Liver (tissue), 9 donors: ENCODE results near the gene L3MBTL1. TPM values are rescaled to one million over a fixed set of nuclear protein-coding genes. Genes with fewer than 3 reads are reported as not detected.

Source experiments
- DNase-seq: peaks from one replicate; pipeline ENCODE4 v3.0.0-alpha.2; 2017; ENCODE audit warnings: low spot score
- H3K27ac ChIP-seq, 2 donors: one replicate each; pipeline ENCODE4 v1.7.0; 2013; ENCODE audit warnings: inconsistent platforms in 2 of 2, low read length in 2 of 2, control low read depth in 1 of 2, low read depth in 1 of 2, mild to moderate bottlenecking in 1 of 2
- H3K27me3 ChIP-seq, 4 donors: one replicate each; pipeline versions ENCODE4 v1.6.1 to v1.7.0; 2013; ENCODE audit warnings: low read length in 3 of 4, inconsistent platforms in 1 of 4, mild to moderate bottlenecking in 1 of 4, moderate library complexity in 1 of 4; ENCODE audit not compliant: control insufficient read depth in 4 of 4, insufficient read depth in 4 of 4
- H3K36me3 ChIP-seq, 4 donors: one replicate each; pipeline versions ENCODE4 v1.6.1 to v1.7.0; 2013; ENCODE audit warnings: low read length in 3 of 4, mild to moderate bottlenecking in 3 of 4, low read depth in 1 of 4, moderate library complexity in 1 of 4; ENCODE audit not compliant: control insufficient read depth in 4 of 4, insufficient read depth in 3 of 4
- H3K4me1 ChIP-seq, 4 donors: one replicate each; pipeline versions ENCODE4 v1.6.1 to v1.7.0; 2013; ENCODE audit warnings: low read length in 3 of 4, mild to moderate bottlenecking in 3 of 4, moderate library complexity in 1 of 4; ENCODE audit not compliant: control insufficient read depth in 4 of 4, insufficient read depth in 4 of 4
- H3K4me3 ChIP-seq, 3 donors: one replicate each; pipeline versions ENCODE4 v1.6.1 to v1.7.0; 2013; ENCODE audit warnings: low read length in 3 of 3, control low read depth in 1 of 3, low read depth in 1 of 3, mild to moderate bottlenecking in 1 of 3
- H3K9ac ChIP-seq, 2 donors: one replicate each; pipeline ENCODE4 v1.7.0; 2013; ENCODE audit warnings: low read length in 2 of 2, mild to moderate bottlenecking in 2 of 2, moderate library complexity in 2 of 2, control low read depth in 1 of 2, low read depth in 1 of 2
- H3K9me3 ChIP-seq, 4 donors: one replicate each; pipeline versions ENCODE4 v1.6.1 to v1.7.0; 2013; ENCODE audit warnings: low read length in 3 of 4; ENCODE audit not compliant: control insufficient read depth in 4 of 4
- EGR1 ChIP-seq, 2 donors: IDR thresholded peaks; 2 replicates each; pipeline ENCODE4 v1.6.1; 2016 to 2018; ENCODE audit warnings: antibody characterized with exemption in 2 of 2, low read depth in 2 of 2
- FOXA2 ChIP-seq: IDR thresholded peaks from 2 replicates; pipeline ENCODE4 v1.6.1; 2016; ENCODE audit warnings: antibody characterized with exemption
- HNF4A ChIP-seq, 2 donors: conservative IDR thresholded peaks; 2 replicates each; pipeline ENCODE4 v1.6.1; 2016; ENCODE audit warnings: antibody characterized with exemption in 2 of 2, mild to moderate bottlenecking in 2 of 2
- JUND ChIP-seq, 2 donors: IDR thresholded peaks; 2 replicates each; pipeline ENCODE4 v1.6.1; 2016; ENCODE audit warnings: antibody characterized with exemption in 2 of 2
- RAD21 ChIP-seq, 2 donors: IDR thresholded peaks; 2 replicates each; pipeline ENCODE4 v1.6.1; 2016; ENCODE audit warnings: antibody characterized with exemption in 2 of 2, mild to moderate bottlenecking in 2 of 2
- REST ChIP-seq: IDR thresholded peaks from 2 replicates; pipeline ENCODE4 v1.6.1; 2016; ENCODE audit warnings: antibody characterized with exemption, mild to moderate bottlenecking
- RXRA ChIP-seq, 2 donors: IDR thresholded peaks; 2 replicates each; pipeline ENCODE4 v1.6.1; 2017 to 2018; ENCODE audit warnings: antibody characterized with exemption in 2 of 2, mild to moderate bottlenecking in 1 of 2
- TAF1 ChIP-seq: conservative IDR thresholded peaks from 2 replicates; pipeline ENCODE4 v1.6.1; 2016; ENCODE audit warnings: antibody characterized with exemption, mild to moderate bottlenecking
- YY1 ChIP-seq: IDR thresholded peaks from 2 replicates; pipeline ENCODE4 v1.6.1; 2016; ENCODE audit warnings: antibody characterized with exemption, mild to moderate bottlenecking
- ZBTB33 ChIP-seq: IDR thresholded peaks from 2 replicates; pipeline ENCODE4 v1.6.1; 2016; ENCODE audit warnings: antibody characterized with exemption
- WGBS: extraction: QIAGEN DNeasy Blood & Tissue Kit; methylation state at CpG from one replicate; pipeline ENCODE4 v1.1.7; 2013; 5-methylcytosine and 5-hydroxymethylcytosine counted together
- polyA plus RNA-seq, 2 donors: library from polyadenylated mRNA; stranded (reverse) in 1 of 2; unstranded in 1 of 2; fragments of 200-250 nt in 1 of 2; fragments of >200 nt in 1 of 2; fragmentation: Nextera tagmentation in 1 of 2; extraction: Ambion mirVana in 1 of 2; gene quantifications; one replicate each; pipeline versions ENCODE4 v1.2.1 to v1.2.3, GENCODE V29; 2013 to 2015
- total RNA-seq, 2 donors: library from RNA; depleted of rRNA; stranded (reverse); fragments of >200 nt; gene quantifications; one replicate each; pipeline ENCODE4 v1.2.3, GENCODE V29; 2014
- TF ChIP-seq, protein P1 (sequence below): fragments of 150-350 bp; IDR thresholded peaks from 2 replicates; pipeline ENCODE4 v1.5.1; 2017; ENCODE audit warnings: improper control_type of control experiment, low read depth, low read length; ENCODE audit not compliant: missing input control
- donor health status: healthy.
- donor health status: healthy.
- donor health status: healthy.
- donor health status: healthy.
- donor health status: healthy.

Gene L3MBTL1
- total and polyA plus RNA-seq, 4 donors: 0.45 to 5.6 (median 2.0) TPM

GRCh38 chr20:43565758-43566104 lies 58.2 kb downstream of the L3MBTL1 start:
- Histone ChIP-seq H3K27me3 (no peaks in the 10 kb centered on the region), H3K9ac (no peak overlapping the region), H3K9me3 (no peaks in the 10 kb centered on the region), H3K36me3 (peaks cover 14 to 55% (median 35%) of the 10 kb centered on the region in 4 donors), H3K27ac (no peak overlapping the region), H3K4me1 (peaks cover 1 to 13% (median 7%) of the 10 kb centered on the region in 4 donors), H3K4me3 (no peak overlapping the region)
- WGBS: 94% methylated on average over 4 of the region's 4 CpGs
- DNase-seq: no peak
- TF ChIP-seq REST (no peak), RAD21 (IDR thresholded peaks at IDR 0.05) (no peak), YY1 (no peak), JUND (IDR thresholded peaks at IDR 0.05) (no peak)
- TF ChIP-seq, protein P1, sequence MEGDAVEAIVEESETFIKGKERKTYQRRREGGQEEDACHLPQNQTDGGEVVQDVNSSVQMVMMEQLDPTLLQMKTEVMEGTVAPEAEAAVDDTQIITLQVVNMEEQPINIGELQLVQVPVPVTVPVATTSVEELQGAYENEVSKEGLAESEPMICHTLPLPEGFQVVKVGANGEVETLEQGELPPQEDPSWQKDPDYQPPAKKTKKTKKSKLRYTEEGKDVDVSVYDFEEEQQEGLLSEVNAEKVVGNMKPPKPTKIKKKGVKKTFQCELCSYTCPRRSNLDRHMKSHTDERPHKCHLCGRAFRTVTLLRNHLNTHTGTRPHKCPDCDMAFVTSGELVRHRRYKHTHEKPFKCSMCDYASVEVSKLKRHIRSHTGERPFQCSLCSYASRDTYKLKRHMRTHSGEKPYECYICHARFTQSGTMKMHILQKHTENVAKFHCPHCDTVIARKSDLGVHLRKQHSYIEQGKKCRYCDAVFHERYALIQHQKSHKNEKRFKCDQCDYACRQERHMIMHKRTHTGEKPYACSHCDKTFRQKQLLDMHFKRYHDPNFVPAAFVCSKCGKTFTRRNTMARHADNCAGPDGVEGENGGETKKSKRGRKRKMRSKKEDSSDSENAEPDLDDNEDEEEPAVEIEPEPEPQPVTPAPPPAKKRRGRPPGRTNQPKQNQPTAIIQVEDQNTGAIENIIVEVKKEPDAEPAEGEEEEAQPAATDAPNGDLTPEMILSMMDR: no peak

- H3K4me3 ChIP-seq: no peak overlapping the region
- WGBS: 94% methylated on average over 9 of the region's 9 CpGs
- peaks cover 0 to 4% (median under 1%) of the 10 kb centered on the region in 4 donors for H3K4me1 ChIP-seq
- H3K27ac ChIP-seq: no peak overlapping the region
- H3K9ac ChIP-seq: no peak overlapping the region
- DNase-seq: no peak
- TF ChIP-seq ZBTB33: no peak
- TF ChIP-seq RAD21 (IDR thresholded peaks at IDR 0.05): no peak
- no peaks in the 10 kb centered on the region for H3K27me3 ChIP-seq
- peaks cover 14 to 66% (median 42%) of the 10 kb centered on the region in 4 donors for H3K36me3 ChIP-seq
- H3K9me3 ChIP-seq: no peaks in the 10 kb centered on the region
Measured at GRCh38 chr20:43567477-43567876, 60.0 kb downstream of the L3MBTL1 start.

DNA sequence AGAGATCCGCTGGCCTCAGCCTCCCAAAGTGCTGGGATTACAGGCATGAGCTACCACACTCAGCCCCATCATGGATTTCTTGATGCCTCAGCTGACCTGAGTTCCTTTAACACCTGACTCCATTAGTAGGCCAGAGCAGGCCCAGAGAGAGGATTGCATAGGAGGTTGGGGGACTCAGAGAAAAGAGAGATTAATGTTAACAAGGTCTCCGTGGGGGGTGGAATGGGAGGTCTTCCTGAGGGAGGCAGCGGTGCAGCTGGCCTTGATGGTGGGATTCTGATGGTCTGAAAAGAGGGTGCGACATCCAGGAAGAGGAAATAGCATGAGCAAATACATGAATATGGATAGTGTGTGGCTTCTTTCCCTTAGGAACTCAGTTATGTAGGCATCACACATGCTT lies 61.2 kb downstream of the L3MBTL1 start:
- 93% methylated on average over 4 of the region's 4 CpGs for WGBS

More for the DNA sequence above, 61.2 kb downstream of the L3MBTL1 start:
- Histone ChIP-seq H3K27me3 (no peaks in the 10 kb centered on the region), H3K4me1 (peaks cover 0 to 4% (median under 1%) of the 10 kb centered on the region in 4 donors), H3K4me3 (no peak overlapping the region), H3K36me3 (peaks cover 16 to 71% (median 47%) of the 10 kb centered on the region in 4 donors), H3K27ac (no peak overlapping the region), H3K9ac (no peak overlapping the region), H3K9me3 (no peaks in the 10 kb centered on the region)
- TF ChIP-seq HNF4A (conservative IDR thresholded peaks at IDR 0.05) (no peak), ZBTB33 (no peak), RXRA (IDR thresholded peaks at IDR 0.05) (no peak), FOXA2 (no peak), YY1 (no peak), RAD21 (IDR thresholded peaks at IDR 0.05) (no peak), TAF1 (no peak), EGR1 (IDR thresholded peaks at IDR 0.05; ENCODE audit: low read depth in 2 of 2) (no peak)
- TF ChIP-seq, protein P1: no peak
- no peak for DNase-seq
